ENCODE measurements around the gene SIX5. TPM values are rescaled to one million over a fixed set of nuclear protein-coding genes. Genes with fewer than 3 reads are reported as not detected.

The SIX5 gene
- total RNA-seq, 4 donors from 2014 or later, result 4.2 to 20.3 (median 6.9) TPM

- no peak for TF ChIP-seq CTCF (IDR thresholded peaks at IDR 0.05; ENCODE audit: low read depth)
Measured at GRCh38 chr19:45778010-45778661, 9.1 kb upstream of the SIX5 start.

DNA sequence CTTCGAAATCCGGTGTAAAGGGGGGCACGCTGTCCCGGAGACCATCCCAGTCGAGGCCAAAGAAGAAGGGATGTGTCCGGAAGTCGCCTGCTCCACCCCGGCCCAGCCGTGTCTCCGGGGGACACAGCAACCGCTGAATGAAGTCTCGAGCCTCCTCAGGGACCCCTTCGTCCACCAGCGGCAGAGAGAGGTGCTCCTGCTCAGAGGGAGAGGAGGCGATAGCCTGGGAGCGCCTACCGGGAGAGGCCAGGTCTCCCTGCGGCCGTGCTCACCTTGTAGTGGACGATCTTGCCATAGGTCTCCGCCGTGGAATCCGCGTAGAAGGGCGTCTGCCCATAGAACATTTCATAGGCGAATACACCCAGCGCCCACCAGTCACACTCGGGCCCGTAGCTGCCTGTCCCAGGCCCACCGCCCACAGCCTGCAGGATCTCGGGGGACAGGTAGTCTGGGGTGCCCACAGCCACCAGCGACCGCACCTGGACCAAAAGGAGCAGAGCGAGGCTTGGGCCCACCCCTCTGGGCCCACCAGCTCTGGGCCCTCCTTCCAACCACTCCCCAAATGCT, 8.4 kb upstream of the SIX5 start:
- no peak for TF ChIP-seq CTCF (IDR thresholded peaks at IDR 0.05; ENCODE audit: low read depth)

- TF ChIP-seq CTCF (IDR thresholded peaks at IDR 0.05; ENCODE audit: low read depth), result no peak
Measured at GRCh38 chr19:45774765-45775164, 5.7 kb upstream of the SIX5 start.

DNA sequence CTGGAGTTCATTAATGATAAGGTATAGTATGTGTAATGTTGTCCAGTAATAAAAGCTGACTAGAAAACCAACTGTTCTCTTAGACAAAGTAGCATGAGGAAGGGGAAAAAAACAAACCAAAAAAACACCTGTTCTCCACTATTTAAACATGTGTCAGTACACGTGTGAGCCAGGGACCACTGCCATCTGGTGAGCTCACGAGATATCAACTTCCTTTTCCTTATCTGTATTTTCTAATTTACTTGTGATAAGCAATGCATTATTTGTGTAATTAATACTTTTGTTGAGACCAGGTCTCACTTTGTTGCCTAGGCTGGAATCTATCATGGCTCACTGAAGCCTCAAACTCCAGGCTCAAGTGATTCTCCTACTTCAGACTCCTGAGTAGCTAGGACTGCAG, 4.3 kb upstream of the SIX5 start:
- TF ChIP-seq CTCF (IDR thresholded peaks at IDR 0.05; ENCODE audit: low read depth), result no peak

DNA sequence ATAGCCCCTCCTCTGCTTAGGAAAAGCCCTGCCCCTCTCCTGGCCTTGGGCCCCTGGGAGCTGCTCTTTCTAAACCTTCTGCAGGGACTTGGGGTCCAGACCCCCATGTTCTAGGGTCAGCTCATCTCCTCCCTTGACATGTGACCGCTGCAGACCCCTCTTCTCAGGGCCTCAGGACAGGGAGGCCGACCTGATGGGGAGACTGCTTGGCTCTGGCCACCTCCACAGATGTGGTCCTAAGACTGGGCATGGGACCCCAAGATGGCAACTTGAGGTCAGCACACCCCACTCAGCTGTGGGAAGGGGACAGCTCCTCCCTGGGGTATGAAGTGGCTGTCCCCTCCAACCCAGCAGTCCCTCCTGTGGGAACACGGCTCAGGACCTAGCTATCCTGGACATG, 3.9 kb upstream of the SIX5 start:
- TF ChIP-seq CTCF (IDR thresholded peaks at IDR 0.05; ENCODE audit: low read depth), result no peak

DNA sequence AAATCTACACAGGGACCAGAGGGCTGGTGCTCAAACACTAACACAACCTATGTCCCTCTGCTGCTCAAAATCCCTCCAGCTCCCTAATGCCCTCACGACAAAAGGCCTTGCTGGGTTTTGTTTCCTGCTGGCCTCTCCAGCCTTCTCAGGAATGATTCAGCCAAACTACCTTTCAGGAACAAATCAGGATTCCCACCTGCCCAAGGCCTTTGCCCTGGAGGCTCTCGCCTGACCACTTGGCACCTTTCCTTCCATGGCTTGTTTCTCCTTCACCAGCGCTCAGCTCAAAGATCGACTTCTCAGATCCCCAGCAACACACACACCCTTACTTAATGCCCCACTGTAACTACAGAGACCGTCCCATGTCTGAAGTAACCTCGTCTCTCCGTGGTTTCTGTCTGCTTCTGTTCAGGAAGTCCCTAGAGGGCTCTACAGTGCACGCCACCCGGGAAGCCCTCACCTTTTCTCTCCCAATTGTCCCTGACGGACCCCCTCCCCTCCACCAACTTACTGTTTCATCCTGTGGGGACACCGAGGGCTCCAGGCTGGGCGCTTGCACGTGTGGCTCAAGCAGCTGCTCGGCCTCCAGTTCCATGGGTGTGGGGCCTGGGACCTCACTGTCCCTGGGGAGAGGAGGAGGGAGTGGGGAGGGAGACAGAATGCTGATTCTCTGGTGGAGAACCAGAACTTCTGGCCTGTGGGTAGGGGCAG, 3.2 kb upstream of the SIX5 start:
- no peak for TF ChIP-seq CTCF (IDR thresholded peaks at IDR 0.05; ENCODE audit: low read depth)

DNA sequence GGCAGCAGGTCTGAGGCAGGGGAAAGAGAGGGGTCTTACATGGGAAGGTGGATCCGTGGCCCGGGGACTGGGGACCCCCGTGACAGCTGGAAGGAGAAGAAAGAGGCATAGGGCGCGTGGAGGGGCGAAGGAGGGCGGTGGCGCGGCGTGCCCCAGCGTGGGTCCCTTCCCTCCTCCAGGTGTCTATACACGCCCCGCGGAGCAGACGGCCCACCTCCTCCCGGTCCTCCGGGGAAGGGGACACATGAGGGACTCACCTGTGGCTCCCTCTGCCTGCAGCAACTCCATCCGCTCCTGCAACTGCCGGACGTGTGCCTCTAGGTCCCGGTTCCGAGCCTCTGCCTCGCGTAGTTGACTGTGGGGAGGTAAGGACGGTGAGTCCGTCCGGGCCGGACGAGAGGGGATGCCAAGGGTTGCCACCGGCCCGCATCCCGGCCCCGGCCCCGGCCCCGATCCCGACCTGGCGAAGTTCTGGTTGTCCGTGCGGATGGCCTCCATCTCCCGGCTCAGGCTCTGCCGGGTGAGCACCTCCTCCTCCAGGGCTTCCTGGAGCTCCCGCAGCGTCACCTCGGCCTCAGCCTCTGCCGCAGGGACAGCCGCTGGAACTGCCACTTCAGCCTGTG, 2.4 kb upstream of the SIX5 start:
- no peak for TF ChIP-seq CTCF (IDR thresholded peaks at IDR 0.05; ENCODE audit: low read depth)
